Natural killer cell (primary cell): ENCODE data around the gene SERP2. TPM values are rescaled to one million over a fixed set of nuclear protein-coding genes. Genes with fewer than 3 reads are reported as not detected.
A peak's percentile ranks its signal among the peaks of the same experiment; 100 is the strongest.

Experiments
- ATAC-seq, 3 donors: fragments of 150-1000 bp in 2 of 3; fragments of 200-7000 bp in 1 of 3; cut with Tn5 transposase; 1 replicate in 1 of 3; 2 replicates in 2 of 3; pipeline ENCODE4 v1.10.0; 2021; ENCODE audit warnings: mild to moderate bottlenecking in 2 of 3, moderate library complexity in 2 of 3
- DNase-seq, 2 donors: peaks; one replicate each; pipeline versions ENCODE4 v3.0.0 to v3.0.0-alpha.2; 2013 to 2021; ENCODE audit warnings: mixed read lengths in 1 of 2
- H3K27ac ChIP-seq: one replicate; pipeline ENCODE4 v1.5.1; 2013; ENCODE audit warnings: mild to moderate bottlenecking, low read length
- H3K27me3 ChIP-seq: one replicate; pipeline ENCODE4 v1.6.1; 2013; ENCODE audit warnings: low read length; ENCODE audit not compliant: control insufficient read depth, insufficient read depth
- H3K36me3 ChIP-seq: one replicate; pipeline ENCODE4 v1.6.1; 2013; ENCODE audit warnings: low read length; ENCODE audit not compliant: control insufficient read depth, insufficient read depth
- H3K4me1 ChIP-seq: one replicate; pipeline ENCODE4 v1.6.1; 2013; ENCODE audit warnings: low read length; ENCODE audit not compliant: control insufficient read depth, insufficient read depth
- H3K4me3 ChIP-seq: one replicate; pipeline ENCODE4 v1.5.1; 2013; ENCODE audit warnings: low read length
- H3K9me3 ChIP-seq: one replicate; pipeline ENCODE4 v1.6.1; 2013; ENCODE audit warnings: low read length; ENCODE audit not compliant: control insufficient read depth, insufficient read depth
- H3K27ac Mint-ChIP-seq, 2 donors: one replicate each; pipeline ENCODE4 v1.8.0; 2022; ENCODE audit warnings: mild to moderate bottlenecking in 2 of 2, mixed read lengths in 2 of 2, moderate library complexity in 1 of 2
- H3K27me3 Mint-ChIP-seq, 2 donors: one replicate each; pipeline ENCODE4 v1.8.0; 2022; ENCODE audit warnings: low read depth in 2 of 2, mixed read lengths in 2 of 2
- H3K36me3 Mint-ChIP-seq: one replicate; pipeline ENCODE4 v1.8.0; 2022; ENCODE audit warnings: mixed read lengths
- H3K4me1 Mint-ChIP-seq, 2 donors: one replicate each; pipeline ENCODE4 v1.8.0; 2022; ENCODE audit warnings: mixed read lengths in 2 of 2
- H3K4me3 Mint-ChIP-seq: one replicate; pipeline ENCODE4 v1.8.0; 2022; ENCODE audit warnings: mild to moderate bottlenecking, moderate library complexity, mixed read lengths
- H3K9me3 Mint-ChIP-seq, 2 donors: one replicate each; pipeline ENCODE4 v1.8.0; 2022; ENCODE audit warnings: mixed read lengths in 2 of 2
- WGBS: methylation state at CpG from one replicate; pipeline ENCODE4 v1.1.7; 2013; ENCODE audit warnings: missing lambda C conversion rate; ENCODE audit not compliant: insufficient coverage; 5-methylcytosine and 5-hydroxymethylcytosine counted together
- intact Hi-C: fragments of 100-400 bp; cut with micrococcal nuclease; formaldehyde crosslinking; loops from one replicate; pipeline ENCODE4 v1.14.2; 2022
- total RNA-seq, 4 donors: library from RNA; stranded (reverse); fragments of 120-200 nt in 1 of 4; gene quantifications; one replicate each; pipeline versions ENCODE4 v1.2.3 to v1.2.4, GENCODE V29; 2013 to 2022
- TF ChIP-seq, protein P1 (sequence below): fragments of 200-600 bp; IDR thresholded peaks from one replicate; pipeline ENCODE4 v1.8.0; 2022; ENCODE audit warnings: antibody characterized with exemption

SERP2 gene
- total RNA-seq, 3 donors from 2014 or later (not counting 1 experiment from before 2014, with no cell fraction given): 2.0 to 4.1 (median 3.2) TPM

DNA sequence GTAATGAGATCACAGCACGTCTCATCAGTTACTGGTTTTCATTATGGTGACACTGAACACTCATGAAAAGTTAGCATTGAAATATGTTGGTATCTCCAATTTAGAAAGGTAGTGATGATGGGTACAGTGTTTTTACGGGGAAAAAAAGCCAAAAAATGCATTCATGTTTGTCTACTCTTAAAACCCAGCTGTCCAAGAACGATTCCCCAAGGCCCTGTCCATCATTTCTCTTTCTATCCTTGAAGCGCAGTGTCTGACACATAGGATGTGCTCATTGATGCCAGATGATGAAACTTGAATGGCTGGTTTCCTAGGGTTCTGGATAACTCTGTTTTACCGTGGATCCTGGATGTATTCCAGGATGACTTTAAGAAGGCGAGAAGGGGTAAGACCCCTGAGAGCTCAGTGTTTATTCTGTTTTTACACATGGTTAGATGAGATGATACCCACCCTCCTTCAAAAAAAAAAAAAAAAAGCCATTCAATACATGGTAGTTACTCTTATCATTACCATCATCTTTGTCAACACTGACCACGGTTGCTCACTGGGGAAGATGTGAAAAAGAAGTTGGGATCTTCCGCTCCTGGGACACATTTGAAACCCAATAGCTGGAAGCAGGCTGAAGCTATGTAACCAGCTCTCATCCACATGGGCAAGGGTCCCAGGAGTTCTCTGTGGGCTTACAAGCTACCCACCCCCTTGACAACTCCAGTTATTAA is 22.5 kb downstream of the SERP2 start:
- TF ChIP-seq, protein P1, sequence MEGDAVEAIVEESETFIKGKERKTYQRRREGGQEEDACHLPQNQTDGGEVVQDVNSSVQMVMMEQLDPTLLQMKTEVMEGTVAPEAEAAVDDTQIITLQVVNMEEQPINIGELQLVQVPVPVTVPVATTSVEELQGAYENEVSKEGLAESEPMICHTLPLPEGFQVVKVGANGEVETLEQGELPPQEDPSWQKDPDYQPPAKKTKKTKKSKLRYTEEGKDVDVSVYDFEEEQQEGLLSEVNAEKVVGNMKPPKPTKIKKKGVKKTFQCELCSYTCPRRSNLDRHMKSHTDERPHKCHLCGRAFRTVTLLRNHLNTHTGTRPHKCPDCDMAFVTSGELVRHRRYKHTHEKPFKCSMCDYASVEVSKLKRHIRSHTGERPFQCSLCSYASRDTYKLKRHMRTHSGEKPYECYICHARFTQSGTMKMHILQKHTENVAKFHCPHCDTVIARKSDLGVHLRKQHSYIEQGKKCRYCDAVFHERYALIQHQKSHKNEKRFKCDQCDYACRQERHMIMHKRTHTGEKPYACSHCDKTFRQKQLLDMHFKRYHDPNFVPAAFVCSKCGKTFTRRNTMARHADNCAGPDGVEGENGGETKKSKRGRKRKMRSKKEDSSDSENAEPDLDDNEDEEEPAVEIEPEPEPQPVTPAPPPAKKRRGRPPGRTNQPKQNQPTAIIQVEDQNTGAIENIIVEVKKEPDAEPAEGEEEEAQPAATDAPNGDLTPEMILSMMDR: no peak
- intact Hi-C loops: no loop called here
- Histone ChIP-seq H3K36me3 (no peaks in the 10 kb centered on the region), H3K27ac (no peak overlapping the region), H3K27me3 (no peaks in the 10 kb centered on the region), H3K4me1 (no peaks in the 10 kb centered on the region), H3K9me3 (no peaks in the 10 kb centered on the region), H3K4me3 (no peak overlapping the region)
- Mint-ChIP-seq H3K27ac (no peak overlapping the region), H3K36me3 (no peaks in the 10 kb centered on the region), H3K4me1 (no peaks in the 10 kb centered on the region), H3K4me3 (no peak overlapping the region), H3K9me3 (no peaks in the 10 kb centered on the region), H3K27me3 (no peaks in the 10 kb centered on the region)
- ATAC-seq: no peak
- 90% methylated on average over 8 of the region's 8 CpGs for WGBS
- DNase-seq: no peak

- no peak overlapping the region for H3K27ac ChIP-seq
- no peaks in the 10 kb centered on the region for H3K9me3 ChIP-seq
- Mint-ChIP-seq H3K36me3 (no peaks in the 10 kb centered on the region), H3K9me3 (no peaks in the 10 kb centered on the region), H3K27me3 (no peaks in the 10 kb centered on the region), H3K4me3 (no peak overlapping the region), H3K4me1 (no peaks in the 10 kb centered on the region), H3K27ac (no peak overlapping the region)
- ATAC-seq: no peak
- no peak for DNase-seq
- no peaks in the 10 kb centered on the region for H3K27me3 ChIP-seq
- intact Hi-C loops: no loop called here
- H3K4me1 ChIP-seq: no peaks in the 10 kb centered on the region
- WGBS: 90% methylated on average over 26 of the region's 26 CpGs
- TF ChIP-seq, protein P1: no peak
- H3K36me3 ChIP-seq: no peaks in the 10 kb centered on the region
- no peak overlapping the region for H3K4me3 ChIP-seq
Observed at GRCh38 chr13:44396701-44397580, 23.3 kb downstream of the SERP2 start.

- H3K4me3 ChIP-seq: no peak overlapping the region
- ATAC-seq (peak in 1 of 3 donors; percentile 38), DNase-seq (no peak)
- H3K36me3 ChIP-seq: no peaks in the 10 kb centered on the region
- Mint-ChIP-seq H3K4me3 (no peak overlapping the region), H3K27ac (no peak overlapping the region), H3K4me1 (no peaks in the 10 kb centered on the region), H3K36me3 (no peaks in the 10 kb centered on the region), H3K27me3 (no peaks in the 10 kb centered on the region), H3K9me3 (no peaks in the 10 kb centered on the region)
- H3K27me3 ChIP-seq: no peaks in the 10 kb centered on the region
- no peaks in the 10 kb centered on the region for H3K9me3 ChIP-seq
- TF ChIP-seq, protein P1: no peak
- intact Hi-C loops: no loop called here
- WGBS: 68% methylated on average over 3 of the region's 3 CpGs
- no peak overlapping the region for H3K27ac ChIP-seq
- H3K4me1 ChIP-seq: no peaks in the 10 kb centered on the region
Observed at GRCh38 chr13:44397766-44398223, 24.2 kb downstream of the SERP2 start.
